H1 (cell line): ENCODE results near the gene MMP11. TPM values are rescaled to one million over a fixed set of nuclear protein-coding genes. Genes with fewer than 3 reads are reported as not detected.

Source experiments
- GABPA ChIP-seq: IDR thresholded peaks from 2 replicates; pipeline ENCODE4 v1.6.1; 2011; ENCODE audit warnings: mild to moderate bottlenecking, low read length, moderate library complexity, borderline replicate concordance; ENCODE audit not compliant: insufficient read depth
- GTF2F1 ChIP-seq: IDR thresholded peaks from 2 replicates; pipeline ENCODE4 v1.6.1; 2012; ENCODE audit warnings: low read depth, low read length, improper control_type of control experiment, borderline replicate concordance
- NRF1 ChIP-seq: IDR thresholded peaks from 2 replicates; pipeline ENCODE4 v1.6.1; 2011; ENCODE audit warnings: mild to moderate bottlenecking, low read depth, low read length, improper control_type of control experiment
- RAD21 ChIP-seq, 2 experiments: IDR thresholded peaks in 1 of 2; conservative IDR thresholded peaks in 1 of 2; 2 replicates each; pipeline ENCODE4 v1.6.1; 2011; ENCODE audit warnings: low read depth in 2 of 2, low read length in 2 of 2, improper control_type of control experiment in 1 of 2, inconsistent platforms in 1 of 2, mild to moderate bottlenecking in 1 of 2, moderate library complexity in 1 of 2
- TBP ChIP-seq: IDR thresholded peaks from 2 replicates; pipeline ENCODE4 v1.6.1; 2011; ENCODE audit warnings: low read depth, low read length, improper control_type of control experiment
- ZNF274 ChIP-seq: IDR thresholded peaks from 2 replicates; pipeline ENCODE4 v1.7.0; 2012; ENCODE audit warnings: low read length, borderline replicate concordance; ENCODE audit errors: extremely low read depth
- polyA plus RNA-seq, 7 experiments: library from polyadenylated mRNA; depleted of rRNA in 3 of 7; stranded (reverse) in 5 of 7; unstranded in 2 of 7; fragments of >200 nt in 5 of 7; fragments of 200-250 nt in 2 of 7; gene quantifications; 1 replicate in 5 of 7; 2 replicates in 1 of 7; 4 replicates in 1 of 7; pipeline versions ENCODE4 v1.2.1 to v1.2.3, GENCODE V29; 2011 to 2013; ENCODE audit warnings: missing spikeins in 2 of 7, mixed read lengths in 2 of 7
- total RNA-seq: library from RNA; stranded (reverse); fragmentation: NEBNext Ultra II Directional; extraction: Animal tissue kit (Norgen Biotek cat#: 25700); gene quantifications from 2 replicates; pipeline ENCODE4 v1.2.1, GENCODE V29; 2021
- TF ChIP-seq, protein P1 (sequence below): fragments of 300-600 bp; sonication (generic); IDR thresholded peaks from 2 replicates; pipeline ENCODE4 v1.7.1; 2012; ENCODE audit warnings: low read length, moderate library complexity, mild to moderate bottlenecking, inconsistent platforms; ENCODE audit not compliant: insufficient replicate concordance
- TF ChIP-seq, protein P2 (sequence below): IDR thresholded peaks from 2 replicates; pipeline ENCODE4 v1.6.1; 2012; ENCODE audit warnings: inconsistent platforms
- TF ChIP-seq, protein P3 (sequence below): IDR thresholded peaks from 2 replicates; pipeline ENCODE4 v1.6.1; 2012; ENCODE audit warnings: low read length, inconsistent platforms

Gene MMP11
- total and polyA plus RNA-seq, 2 of the 8 experiments (the other 6 are each of a cell fraction or from before 2014, with no cell fraction given): 10.2 to 18.3 TPM

DNA sequence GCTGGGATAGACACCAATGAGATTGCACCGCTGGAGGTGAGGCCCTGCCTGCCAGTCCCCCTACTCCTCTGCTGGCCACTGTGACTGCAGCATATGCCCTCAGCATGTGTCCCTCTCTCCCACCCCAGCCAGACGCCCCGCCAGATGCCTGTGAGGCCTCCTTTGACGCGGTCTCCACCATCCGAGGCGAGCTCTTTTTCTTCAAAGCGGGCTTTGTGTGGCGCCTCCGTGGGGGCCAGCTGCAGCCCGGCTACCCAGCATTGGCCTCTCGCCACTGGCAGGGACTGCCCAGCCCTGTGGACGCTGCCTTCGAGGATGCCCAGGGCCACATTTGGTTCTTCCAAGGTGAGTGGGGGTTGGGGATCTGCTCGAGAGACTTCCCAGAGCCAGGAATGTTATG lies 8.4 kb downstream of the MMP11 start (continued):
- TF ChIP-seq, protein P1, sequence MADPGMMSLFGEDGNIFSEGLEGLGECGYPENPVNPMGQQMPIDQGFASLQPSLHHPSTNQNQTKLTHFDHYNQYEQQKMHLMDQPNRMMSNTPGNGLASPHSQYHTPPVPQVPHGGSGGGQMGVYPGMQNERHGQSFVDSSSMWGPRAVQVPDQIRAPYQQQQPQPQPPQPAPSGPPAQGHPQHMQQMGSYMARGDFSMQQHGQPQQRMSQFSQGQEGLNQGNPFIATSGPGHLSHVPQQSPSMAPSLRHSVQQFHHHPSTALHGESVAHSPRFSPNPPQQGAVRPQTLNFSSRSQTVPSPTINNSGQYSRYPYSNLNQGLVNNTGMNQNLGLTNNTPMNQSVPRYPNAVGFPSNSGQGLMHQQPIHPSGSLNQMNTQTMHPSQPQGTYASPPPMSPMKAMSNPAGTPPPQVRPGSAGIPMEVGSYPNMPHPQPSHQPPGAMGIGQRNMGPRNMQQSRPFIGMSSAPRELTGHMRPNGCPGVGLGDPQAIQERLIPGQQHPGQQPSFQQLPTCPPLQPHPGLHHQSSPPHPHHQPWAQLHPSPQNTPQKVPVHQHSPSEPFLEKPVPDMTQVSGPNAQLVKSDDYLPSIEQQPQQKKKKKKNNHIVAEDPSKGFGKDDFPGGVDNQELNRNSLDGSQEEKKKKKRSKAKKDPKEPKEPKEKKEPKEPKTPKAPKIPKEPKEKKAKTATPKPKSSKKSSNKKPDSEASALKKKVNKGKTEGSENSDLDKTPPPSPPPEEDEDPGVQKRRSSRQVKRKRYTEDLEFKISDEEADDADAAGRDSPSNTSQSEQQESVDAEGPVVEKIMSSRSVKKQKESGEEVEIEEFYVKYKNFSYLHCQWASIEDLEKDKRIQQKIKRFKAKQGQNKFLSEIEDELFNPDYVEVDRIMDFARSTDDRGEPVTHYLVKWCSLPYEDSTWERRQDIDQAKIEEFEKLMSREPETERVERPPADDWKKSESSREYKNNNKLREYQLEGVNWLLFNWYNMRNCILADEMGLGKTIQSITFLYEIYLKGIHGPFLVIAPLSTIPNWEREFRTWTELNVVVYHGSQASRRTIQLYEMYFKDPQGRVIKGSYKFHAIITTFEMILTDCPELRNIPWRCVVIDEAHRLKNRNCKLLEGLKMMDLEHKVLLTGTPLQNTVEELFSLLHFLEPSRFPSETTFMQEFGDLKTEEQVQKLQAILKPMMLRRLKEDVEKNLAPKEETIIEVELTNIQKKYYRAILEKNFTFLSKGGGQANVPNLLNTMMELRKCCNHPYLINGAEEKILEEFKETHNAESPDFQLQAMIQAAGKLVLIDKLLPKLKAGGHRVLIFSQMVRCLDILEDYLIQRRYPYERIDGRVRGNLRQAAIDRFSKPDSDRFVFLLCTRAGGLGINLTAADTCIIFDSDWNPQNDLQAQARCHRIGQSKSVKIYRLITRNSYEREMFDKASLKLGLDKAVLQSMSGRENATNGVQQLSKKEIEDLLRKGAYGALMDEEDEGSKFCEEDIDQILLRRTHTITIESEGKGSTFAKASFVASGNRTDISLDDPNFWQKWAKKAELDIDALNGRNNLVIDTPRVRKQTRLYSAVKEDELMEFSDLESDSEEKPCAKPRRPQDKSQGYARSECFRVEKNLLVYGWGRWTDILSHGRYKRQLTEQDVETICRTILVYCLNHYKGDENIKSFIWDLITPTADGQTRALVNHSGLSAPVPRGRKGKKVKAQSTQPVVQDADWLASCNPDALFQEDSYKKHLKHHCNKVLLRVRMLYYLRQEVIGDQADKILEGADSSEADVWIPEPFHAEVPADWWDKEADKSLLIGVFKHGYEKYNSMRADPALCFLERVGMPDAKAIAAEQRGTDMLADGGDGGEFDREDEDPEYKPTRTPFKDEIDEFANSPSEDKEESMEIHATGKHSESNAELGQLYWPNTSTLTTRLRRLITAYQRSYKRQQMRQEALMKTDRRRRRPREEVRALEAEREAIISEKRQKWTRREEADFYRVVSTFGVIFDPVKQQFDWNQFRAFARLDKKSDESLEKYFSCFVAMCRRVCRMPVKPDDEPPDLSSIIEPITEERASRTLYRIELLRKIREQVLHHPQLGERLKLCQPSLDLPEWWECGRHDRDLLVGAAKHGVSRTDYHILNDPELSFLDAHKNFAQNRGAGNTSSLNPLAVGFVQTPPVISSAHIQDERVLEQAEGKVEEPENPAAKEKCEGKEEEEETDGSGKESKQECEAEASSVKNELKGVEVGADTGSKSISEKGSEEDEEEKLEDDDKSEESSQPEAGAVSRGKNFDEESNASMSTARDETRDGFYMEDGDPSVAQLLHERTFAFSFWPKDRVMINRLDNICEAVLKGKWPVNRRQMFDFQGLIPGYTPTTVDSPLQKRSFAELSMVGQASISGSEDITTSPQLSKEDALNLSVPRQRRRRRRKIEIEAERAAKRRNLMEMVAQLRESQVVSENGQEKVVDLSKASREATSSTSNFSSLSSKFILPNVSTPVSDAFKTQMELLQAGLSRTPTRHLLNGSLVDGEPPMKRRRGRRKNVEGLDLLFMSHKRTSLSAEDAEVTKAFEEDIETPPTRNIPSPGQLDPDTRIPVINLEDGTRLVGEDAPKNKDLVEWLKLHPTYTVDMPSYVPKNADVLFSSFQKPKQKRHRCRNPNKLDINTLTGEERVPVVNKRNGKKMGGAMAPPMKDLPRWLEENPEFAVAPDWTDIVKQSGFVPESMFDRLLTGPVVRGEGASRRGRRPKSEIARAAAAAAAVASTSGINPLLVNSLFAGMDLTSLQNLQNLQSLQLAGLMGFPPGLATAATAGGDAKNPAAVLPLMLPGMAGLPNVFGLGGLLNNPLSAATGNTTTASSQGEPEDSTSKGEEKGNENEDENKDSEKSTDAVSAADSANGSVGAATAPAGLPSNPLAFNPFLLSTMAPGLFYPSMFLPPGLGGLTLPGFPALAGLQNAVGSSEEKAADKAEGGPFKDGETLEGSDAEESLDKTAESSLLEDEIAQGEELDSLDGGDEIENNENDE: no peak
- TF ChIP-seq NRF1 (no peak), ZNF274 (no peak), RAD21 (IDR thresholded peaks at IDR 0.05 in 1 of 2, conservative IDR thresholded peaks at IDR 0.05 in 1 of 2; ENCODE audit: low read depth in 2 of 2, low read length in 2 of 2) (no peak), TBP (no peak), GABPA (no peak), GTF2F1 (no peak)
- TF ChIP-seq, protein P2, sequence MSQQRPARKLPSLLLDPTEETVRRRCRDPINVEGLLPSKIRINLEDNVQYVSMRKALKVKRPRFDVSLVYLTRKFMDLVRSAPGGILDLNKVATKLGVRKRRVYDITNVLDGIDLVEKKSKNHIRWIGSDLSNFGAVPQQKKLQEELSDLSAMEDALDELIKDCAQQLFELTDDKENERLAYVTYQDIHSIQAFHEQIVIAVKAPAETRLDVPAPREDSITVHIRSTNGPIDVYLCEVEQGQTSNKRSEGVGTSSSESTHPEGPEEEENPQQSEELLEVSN: no peak
- TF ChIP-seq, protein P3, sequence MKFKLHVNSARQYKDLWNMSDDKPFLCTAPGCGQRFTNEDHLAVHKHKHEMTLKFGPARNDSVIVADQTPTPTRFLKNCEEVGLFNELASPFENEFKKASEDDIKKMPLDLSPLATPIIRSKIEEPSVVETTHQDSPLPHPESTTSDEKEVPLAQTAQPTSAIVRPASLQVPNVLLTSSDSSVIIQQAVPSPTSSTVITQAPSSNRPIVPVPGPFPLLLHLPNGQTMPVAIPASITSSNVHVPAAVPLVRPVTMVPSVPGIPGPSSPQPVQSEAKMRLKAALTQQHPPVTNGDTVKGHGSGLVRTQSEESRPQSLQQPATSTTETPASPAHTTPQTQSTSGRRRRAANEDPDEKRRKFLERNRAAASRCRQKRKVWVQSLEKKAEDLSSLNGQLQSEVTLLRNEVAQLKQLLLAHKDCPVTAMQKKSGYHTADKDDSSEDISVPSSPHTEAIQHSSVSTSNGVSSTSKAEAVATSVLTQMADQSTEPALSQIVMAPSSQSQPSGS: no peak
